IgD-negative memory B cell (primary cell): ENCODE measurements around the gene CFAP74. TPM values are rescaled to one million over a fixed set of nuclear protein-coding genes. Genes with fewer than 3 reads are reported as not detected.
A peak's percentile ranks its signal among the peaks of the same experiment; 100 is the strongest.

Experiments
- H3K27ac Mint-ChIP-seq, 3 donors: one replicate each; pipeline ENCODE4 v1.8.0; 2020 to 2022; ENCODE audit warnings: mild to moderate bottlenecking in 3 of 3, mixed read lengths in 3 of 3, moderate library complexity in 1 of 3
- H3K27me3 Mint-ChIP-seq: one replicate; pipeline ENCODE4 v1.8.0; 2021; ENCODE audit warnings: mixed read lengths
- H3K36me3 Mint-ChIP-seq: one replicate; pipeline ENCODE4 v1.8.0; 2020; ENCODE audit warnings: mild to moderate bottlenecking, mixed read lengths
- H3K4me1 Mint-ChIP-seq, 3 donors: one replicate each; pipeline ENCODE4 v1.8.0; 2020 to 2022; ENCODE audit warnings: mixed read lengths in 3 of 3, mild to moderate bottlenecking in 1 of 3
- H3K4me3 Mint-ChIP-seq, 4 donors: one replicate each; pipeline ENCODE4 v1.8.0; 2020 to 2022; ENCODE audit warnings: mild to moderate bottlenecking in 4 of 4, mixed read lengths in 4 of 4, moderate library complexity in 3 of 4
- H3K9me3 Mint-ChIP-seq, 3 donors: one replicate each; pipeline ENCODE4 v1.8.0; 2020 to 2021; ENCODE audit warnings: mixed read lengths in 3 of 3, mild to moderate bottlenecking in 1 of 3
- polyA plus RNA-seq: library from polyadenylated mRNA; unstranded; fragments of 300-500 nt; fragmentation: Illumina TruSeq; gene quantifications from one replicate; pipeline ENCODE4 v1.2.3, GENCODE V29; 2021

Gene CFAP74
- polyA plus RNA-seq, 1 donor from 2014 or later: not detected

GRCh38 chr1:1900883-1901640 lies 102.5 kb downstream of the CFAP74 start:
- Mint-ChIP-seq H3K9me3 (no peaks in the 10 kb centered on the region), H3K4me3 (no peak overlapping the region), H3K4me1 (peaks cover 2 to 10% (median 2%) of the 10 kb centered on the region in 3 donors), H3K27ac (no peak overlapping the region), H3K27me3 (peaks cover 3% of the 10 kb centered on the region), H3K36me3 (peaks cover 1% of the 10 kb centered on the region)

- H3K27me3 Mint-ChIP-seq: peaks cover 9% of the 10 kb centered on the region
- H3K36me3 Mint-ChIP-seq: peaks cover 3% of the 10 kb centered on the region
- no peak overlapping the region for H3K4me3 Mint-ChIP-seq
- peaks cover 5 to 17% (median 11%) of the 10 kb centered on the region in 3 donors for H3K4me1 Mint-ChIP-seq
- H3K27ac Mint-ChIP-seq: no peak overlapping the region
- H3K9me3 Mint-ChIP-seq: no peaks in the 10 kb centered on the region
Measured at GRCh38 chr1:1899967-1900327, 103.6 kb downstream of the CFAP74 start.

GRCh38 chr1:1899266-1899966 lies 104.2 kb downstream of the CFAP74 start:
- H3K27me3 Mint-ChIP-seq: peaks cover 9% of the 10 kb centered on the region
- peak overlapping the region in 1 of 3 donors; percentile 56 for H3K27ac Mint-ChIP-seq
- H3K4me3 Mint-ChIP-seq: no peak overlapping the region
- H3K4me1 Mint-ChIP-seq: peaks cover 10 to 23% (median 16%) of the 10 kb centered on the region in 3 donors
- H3K36me3 Mint-ChIP-seq: peaks cover 3% of the 10 kb centered on the region
- H3K9me3 Mint-ChIP-seq: no peaks in the 10 kb centered on the region

- Mint-ChIP-seq H3K36me3 (peaks cover 3% of the 10 kb centered on the region), H3K9me3 (no peaks in the 10 kb centered on the region), H3K4me3 (peak overlapping the region in 1 of 4 donors; percentile 39), H3K27ac (peak overlapping the region in 1 of 3 donors; percentile 13), H3K27me3 (peaks cover 9% of the 10 kb centered on the region), H3K4me1 (peaks cover 10 to 26% (median 17%) of the 10 kb centered on the region in 3 donors)
Measured at GRCh38 chr1:1898246-1898933, 105.2 kb downstream of the CFAP74 start.

- Mint-ChIP-seq H3K27ac (peak overlapping the region in 2 of 3 donors; percentile 29 to 55), H3K4me3 (peak overlapping the region in 3 of 4 donors; percentile 78 to 90 (median 79)), H3K4me1 (peaks cover 17 to 33% (median 27%) of the 10 kb centered on the region in 3 donors), H3K36me3 (peaks cover 3% of the 10 kb centered on the region), H3K9me3 (no peaks in the 10 kb centered on the region), H3K27me3 (peaks cover 7% of the 10 kb centered on the region)
Measured at GRCh38 chr1:1895456-1896336, 107.9 kb downstream of the CFAP74 start.

- no peaks in the 10 kb centered on the region for H3K9me3 Mint-ChIP-seq
- peaks cover 7% of the 10 kb centered on the region for H3K27me3 Mint-ChIP-seq
- H3K36me3 Mint-ChIP-seq: peaks cover 3% of the 10 kb centered on the region
- H3K4me3 Mint-ChIP-seq: peak overlapping the region; percentile 22 to 90 (median 76)
- peak overlapping the region in 2 of 3 donors; percentile 53 to 95 for H3K27ac Mint-ChIP-seq
- peaks cover 17 to 33% (median 27%) of the 10 kb centered on the region in 3 donors for H3K4me1 Mint-ChIP-seq
Measured at GRCh38 chr1:1895060-1895418, 108.5 kb downstream of the CFAP74 start.

GRCh38 chr1:1894354-1895059 lies 109.1 kb downstream of the CFAP74 start:
- Mint-ChIP-seq H3K4me1 (peaks cover 17 to 33% (median 27%) of the 10 kb centered on the region in 3 donors), H3K27ac (peak overlapping the region in 2 of 3 donors; percentile 53 to 95), H3K27me3 (peaks cover 7% of the 10 kb centered on the region), H3K4me3 (peak overlapping the region in 3 of 4 donors; percentile 65 to 90 (median 88)), H3K9me3 (no peaks in the 10 kb centered on the region), H3K36me3 (peaks cover 3% of the 10 kb centered on the region)

GRCh38 chr1:1893997-1894353 lies 109.6 kb downstream of the CFAP74 start:
- H3K9me3 Mint-ChIP-seq: no peaks in the 10 kb centered on the region
- peak overlapping the region in 1 of 3 donors; percentile 48 for H3K27ac Mint-ChIP-seq
- peak overlapping the region in 2 of 4 donors; percentile 43 to 85 for H3K4me3 Mint-ChIP-seq
- H3K4me1 Mint-ChIP-seq: peaks cover 21 to 34% (median 31%) of the 10 kb centered on the region in 3 donors
- peaks cover 7% of the 10 kb centered on the region for H3K27me3 Mint-ChIP-seq
- H3K36me3 Mint-ChIP-seq: peaks cover 3% of the 10 kb centered on the region

GRCh38 chr1:1893291-1893985 lies 110.1 kb downstream of the CFAP74 start:
- Mint-ChIP-seq H3K27me3 (peaks cover 7% of the 10 kb centered on the region), H3K9me3 (no peaks in the 10 kb centered on the region), H3K4me3 (peak overlapping the region in 3 of 4 donors; percentile 64 to 85 (median 77)), H3K36me3 (peaks cover 3% of the 10 kb centered on the region), H3K27ac (peak overlapping the region in 1 of 3 donors; percentile 48), H3K4me1 (peaks cover 25 to 39% (median 34%) of the 10 kb centered on the region in 3 donors)

GRCh38 chr1:1892763-1893120 lies 110.8 kb downstream of the CFAP74 start:
- H3K4me3 Mint-ChIP-seq: peak overlapping the region; percentile 85 to 95 (median 91)
- peak overlapping the region; percentile 55 to 89 (median 85) for H3K27ac Mint-ChIP-seq
- H3K9me3 Mint-ChIP-seq: no peaks in the 10 kb centered on the region
- peaks cover 30 to 45% (median 39%) of the 10 kb centered on the region in 3 donors for H3K4me1 Mint-ChIP-seq
- H3K36me3 Mint-ChIP-seq: peaks cover 3% of the 10 kb centered on the region
- peaks cover 7% of the 10 kb centered on the region for H3K27me3 Mint-ChIP-seq

- Mint-ChIP-seq H3K4me3 (peak overlapping the region; percentile 85 to 95 (median 91)), H3K27ac (peak overlapping the region; percentile 55 to 89 (median 85)), H3K4me1 (peaks cover 33 to 47% (median 42%) of the 10 kb centered on the region in 3 donors), H3K27me3 (peaks cover 7% of the 10 kb centered on the region), H3K9me3 (no peaks in the 10 kb centered on the region), H3K36me3 (peaks cover 3% of the 10 kb centered on the region)
Measured at GRCh38 chr1:1892079-1892762, 111.4 kb downstream of the CFAP74 start.

GRCh38 chr1:1891349-1892078 lies 112.1 kb downstream of the CFAP74 start:
- Mint-ChIP-seq H3K4me3 (peak overlapping the region; percentile 85 to 95 (median 91)), H3K27me3 (peaks cover 7% of the 10 kb centered on the region), H3K36me3 (peaks cover 3% of the 10 kb centered on the region), H3K9me3 (no peaks in the 10 kb centered on the region), H3K27ac (peak overlapping the region; percentile 55 to 89 (median 85)), H3K4me1 (peaks cover 38 to 50% (median 46%) of the 10 kb centered on the region in 3 donors)
